Transverse colon (tissue), 4 donors: ENCODE measurements around the gene IMPACT.

Experiments
- POLR2A ChIP-seq: fragments of 450-650 bp; IDR thresholded peaks from one replicate; pipeline ENCODE4 v1.6.1; 2016; ENCODE audit warnings: antibody characterized with exemption, mild to moderate bottlenecking, moderate library complexity
- POLR2AphosphoS5 ChIP-seq, 3 donors: sonication (generic); formaldehyde crosslinking; IDR thresholded peaks; one replicate each; pipeline ENCODE4 v1.6.1; 2016; ENCODE audit warnings: antibody characterized with exemption in 3 of 3
- TF ChIP-seq, protein P1 (sequence below), 5 experiments: fragments of 200-600 bp in 3 of 5; fragments of 450-650 bp in 2 of 5; sonication (generic) in 3 of 5; IDR thresholded peaks; 1 replicate in 2 of 5; 2 replicates in 3 of 5; pipeline ENCODE4 v1.5.1; 2016 to 2017; ENCODE audit warnings: antibody characterized with exemption in 5 of 5, inconsistent platforms in 3 of 5, mild to moderate bottlenecking in 2 of 5, moderate library complexity in 1 of 5

GRCh38 chr18:24459772-24460171 is 33.3 kb downstream of the IMPACT start:
- TF ChIP-seq POLR2A = no peak
- TF ChIP-seq, protein P1, sequence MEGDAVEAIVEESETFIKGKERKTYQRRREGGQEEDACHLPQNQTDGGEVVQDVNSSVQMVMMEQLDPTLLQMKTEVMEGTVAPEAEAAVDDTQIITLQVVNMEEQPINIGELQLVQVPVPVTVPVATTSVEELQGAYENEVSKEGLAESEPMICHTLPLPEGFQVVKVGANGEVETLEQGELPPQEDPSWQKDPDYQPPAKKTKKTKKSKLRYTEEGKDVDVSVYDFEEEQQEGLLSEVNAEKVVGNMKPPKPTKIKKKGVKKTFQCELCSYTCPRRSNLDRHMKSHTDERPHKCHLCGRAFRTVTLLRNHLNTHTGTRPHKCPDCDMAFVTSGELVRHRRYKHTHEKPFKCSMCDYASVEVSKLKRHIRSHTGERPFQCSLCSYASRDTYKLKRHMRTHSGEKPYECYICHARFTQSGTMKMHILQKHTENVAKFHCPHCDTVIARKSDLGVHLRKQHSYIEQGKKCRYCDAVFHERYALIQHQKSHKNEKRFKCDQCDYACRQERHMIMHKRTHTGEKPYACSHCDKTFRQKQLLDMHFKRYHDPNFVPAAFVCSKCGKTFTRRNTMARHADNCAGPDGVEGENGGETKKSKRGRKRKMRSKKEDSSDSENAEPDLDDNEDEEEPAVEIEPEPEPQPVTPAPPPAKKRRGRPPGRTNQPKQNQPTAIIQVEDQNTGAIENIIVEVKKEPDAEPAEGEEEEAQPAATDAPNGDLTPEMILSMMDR (IDR thresholded peaks at IDR 0.05) = no peak
- TF ChIP-seq POLR2AphosphoS5 (IDR thresholded peaks at IDR 0.05) = no peak
